ENCODE results near the gene SELENOI. TPM values are rescaled to one million over a fixed set of nuclear protein-coding genes. Genes with fewer than 3 reads are reported as not detected.

Gene SELENOI
- total RNA-seq, 1 donor from 2014 or later: 51.9 TPM

DNA sequence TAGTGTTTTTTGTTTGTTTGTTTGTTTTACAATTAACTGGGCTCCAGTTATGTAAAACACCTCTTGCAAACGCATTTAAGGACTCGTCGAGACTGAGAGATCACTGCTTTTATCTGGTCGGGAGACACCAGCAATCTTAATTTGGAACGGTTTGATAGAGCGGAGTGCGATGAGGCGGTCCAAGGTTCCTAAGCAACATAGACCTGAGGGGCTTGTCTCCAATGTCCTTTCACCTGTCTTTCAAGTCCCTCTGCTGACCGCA is 729 bp upstream of the SELENOI start:
- Histone ChIP-seq H3K9ac (ENCODE audit: low read length) (peak overlapping the region; percentile 95), H2AFZ (ENCODE audit: low read depth, low read length) (peak overlapping the region; percentile 75), H3K4me3 (ENCODE audit: insufficient read depth, low read depth, low read length) (peak overlapping the region; percentile 90), H3K4me2 (ENCODE audit: low read length) (peak overlapping the region; percentile 89), H3K4me1 (ENCODE audit: insufficient read depth, low read length) (peaks cover 15% of the 10 kb centered on the region), H3K27me3 (ENCODE audit: insufficient read depth, low read length) (no peaks in the 10 kb centered on the region), H3K9me3 (ENCODE audit: insufficient read depth, low read depth, low read length) (no peaks in the 10 kb centered on the region), H3K79me2 (ENCODE audit: insufficient read depth, low read length) (peaks cover 54% of the 10 kb centered on the region), H3K27ac (ENCODE audit: low read depth, low read length) (peak overlapping the region; percentile 93), H3K36me3 (ENCODE audit: insufficient read depth, low read length) (no peaks in the 10 kb centered on the region), H4K20me1 (ENCODE audit: insufficient read depth, low read length) (peaks cover 14% of the 10 kb centered on the region)
- H3K4me3 Mint-ChIP-seq (ENCODE audit: unreplicated experiment): peak overlapping the region; percentile 97
- H3K4me1 Mint-ChIP-seq (ENCODE audit: low read depth, unreplicated experiment): peaks cover 17% of the 10 kb centered on the region
- no peak for FAIRE-seq
- no peaks in the 10 kb centered on the region for H3K27me3 Mint-ChIP-seq (ENCODE audit: low read depth, unreplicated experiment)
- TF ChIP-seq EZH2 (IDR thresholded peaks at IDR 0.05; ENCODE audit: insufficient read depth, low read length) (no peak), CTCF (IDR thresholded peaks at IDR 0.05; ENCODE audit: insufficient read depth, low read depth, low read length) (no peak)
- no peak for DNase-seq (ENCODE audit: low read depth)
- peak overlapping the region; percentile 98 for H3K27ac Mint-ChIP-seq (ENCODE audit: unreplicated experiment)
- H3K9me3 Mint-ChIP-seq (ENCODE audit: unreplicated experiment): no peaks in the 10 kb centered on the region
- H3K36me3 Mint-ChIP-seq (ENCODE audit: low read depth, unreplicated experiment): no peaks in the 10 kb centered on the region

DNA sequence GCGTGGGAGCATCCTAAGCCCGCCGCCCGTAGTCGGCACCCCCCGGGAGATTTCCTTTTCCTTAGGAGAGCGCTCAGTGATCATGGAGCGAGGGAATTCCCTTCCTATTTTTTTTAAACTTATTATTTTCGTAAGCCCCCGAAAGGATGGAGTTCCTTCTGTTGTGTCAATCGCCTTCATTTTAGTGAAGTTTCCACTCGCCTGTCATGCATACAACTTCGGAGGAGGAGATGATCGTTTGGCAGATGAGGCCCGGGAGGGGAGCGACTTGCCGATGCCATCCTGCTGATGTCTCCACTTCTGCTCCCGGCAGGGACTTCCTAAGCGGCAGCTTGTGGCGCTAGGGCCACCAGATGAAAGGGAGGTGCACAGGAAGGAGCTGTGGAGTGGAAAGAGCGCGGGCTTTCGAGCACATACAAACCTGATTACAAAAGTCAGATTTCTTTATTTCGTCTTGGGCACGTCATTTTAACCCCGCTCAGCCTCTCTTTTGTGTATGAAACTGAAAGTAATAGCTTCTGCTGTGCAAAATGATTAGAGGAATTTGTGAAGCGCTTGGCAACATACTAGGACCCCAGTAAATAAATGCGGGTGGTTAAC is 611 bp downstream of the SELENOI start, which contains the start of gene ADGRF3:
TSS of gene ADGRF3 (minus strand) at position 336 of the 600 bp plus-strand sequence. CDS start 555 bp downstream, outside the sequence.
- Mint-ChIP-seq H3K27ac (ENCODE audit: unreplicated experiment) (peak within 1 kb of the TSS; percentile 98), H3K9me3 (ENCODE audit: unreplicated experiment) (no peaks in the 10 kb centered on the region), H3K36me3 (ENCODE audit: low read depth, unreplicated experiment) (peaks cover 3% of the 10 kb centered on the region), H3K4me1 (ENCODE audit: low read depth, unreplicated experiment) (peaks cover 14% of the 10 kb centered on the region), H3K27me3 (ENCODE audit: low read depth, unreplicated experiment) (no peaks in the 10 kb centered on the region), H3K4me3 (ENCODE audit: unreplicated experiment) (peak within 1 kb of the TSS; percentile 97)
- Histone ChIP-seq H3K36me3 (ENCODE audit: insufficient read depth, low read length) (no peaks in the 10 kb centered on the region), H3K4me2 (ENCODE audit: low read length) (peak within 1 kb of the TSS; percentile 92), H3K9ac (ENCODE audit: low read length) (peak within 1 kb of the TSS; percentile 95), H2AFZ (ENCODE audit: low read depth, low read length) (peak within 1 kb of the TSS; percentile 76), H3K4me1 (ENCODE audit: insufficient read depth, low read length) (peaks cover 15% of the 10 kb centered on the region), H3K4me3 (ENCODE audit: insufficient read depth, low read depth, low read length) (peak within 1 kb of the TSS; percentile 90), H3K79me2 (ENCODE audit: insufficient read depth, low read length) (peaks cover 67% of the 10 kb centered on the region), H4K20me1 (ENCODE audit: insufficient read depth, low read length) (peaks cover 17% of the 10 kb centered on the region), H3K27me3 (ENCODE audit: insufficient read depth, low read length) (no peaks in the 10 kb centered on the region), H3K27ac (ENCODE audit: low read depth, low read length) (peak within 1 kb of the TSS; percentile 93), H3K9me3 (ENCODE audit: insufficient read depth, low read depth, low read length) (no peaks in the 10 kb centered on the region)
- TF ChIP-seq CTCF (IDR thresholded peaks at IDR 0.05; ENCODE audit: insufficient read depth, low read depth, low read length): no peak
- no peak for TF ChIP-seq EZH2 (IDR thresholded peaks at IDR 0.05; ENCODE audit: insufficient read depth, low read length)
- peak; percentile 8 for DNase-seq (ENCODE audit: low read depth)
- FAIRE-seq: no peak

DNA sequence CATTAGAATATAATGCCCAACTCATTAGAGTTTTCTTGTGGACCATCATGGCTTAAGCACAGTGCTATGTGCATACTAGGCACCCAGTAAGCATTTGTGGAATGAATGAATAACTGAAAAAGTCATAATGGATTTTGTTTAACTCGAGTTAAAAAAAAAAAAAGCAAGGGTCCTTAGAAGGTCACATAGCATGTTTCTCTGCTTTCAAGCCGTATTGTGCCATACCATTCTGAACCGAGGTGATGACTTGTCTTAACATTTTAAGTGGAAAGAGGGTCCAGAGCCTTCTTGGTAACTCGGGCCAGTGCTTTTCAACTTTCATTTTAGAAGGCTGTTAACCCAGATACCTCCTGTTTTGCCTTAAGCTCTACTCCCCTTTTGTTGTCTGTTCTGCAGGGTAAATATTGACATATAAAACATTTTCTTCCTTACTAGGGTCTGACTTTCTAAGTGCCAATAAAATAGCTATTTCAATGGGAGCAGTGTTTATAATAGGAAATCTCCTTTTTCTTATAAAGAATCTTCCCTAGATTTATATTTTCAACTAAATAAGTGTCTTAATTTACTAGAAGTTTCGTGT is 1.4 kb downstream of the SELENOI start:
- Mint-ChIP-seq H3K4me3 (ENCODE audit: unreplicated experiment) (peak overlapping the region; percentile 97), H3K36me3 (ENCODE audit: low read depth, unreplicated experiment) (peaks cover 3% of the 10 kb centered on the region), H3K4me1 (ENCODE audit: low read depth, unreplicated experiment) (peaks cover 14% of the 10 kb centered on the region), H3K9me3 (ENCODE audit: unreplicated experiment) (no peaks in the 10 kb centered on the region), H3K27ac (ENCODE audit: unreplicated experiment) (peak overlapping the region; percentile 22), H3K27me3 (ENCODE audit: low read depth, unreplicated experiment) (no peaks in the 10 kb centered on the region)
- H2AFZ ChIP-seq (ENCODE audit: low read depth, low read length): peak overlapping the region; percentile 76
- TF ChIP-seq EZH2 (IDR thresholded peaks at IDR 0.05; ENCODE audit: insufficient read depth, low read length): no peak
- no peak for TF ChIP-seq CTCF (IDR thresholded peaks at IDR 0.05; ENCODE audit: insufficient read depth, low read depth, low read length)
- H3K27ac ChIP-seq (ENCODE audit: low read depth, low read length): peak overlapping the region; percentile 80
- peaks cover 15% of the 10 kb centered on the region for H3K4me1 ChIP-seq (ENCODE audit: insufficient read depth, low read length)
- H3K27me3 ChIP-seq (ENCODE audit: insufficient read depth, low read length): no peaks in the 10 kb centered on the region
- peaks cover 75% of the 10 kb centered on the region for H3K79me2 ChIP-seq (ENCODE audit: insufficient read depth, low read length)
- H3K9ac ChIP-seq (ENCODE audit: low read length): peak overlapping the region; percentile 84
- no peaks in the 10 kb centered on the region for H3K9me3 ChIP-seq (ENCODE audit: insufficient read depth, low read depth, low read length)
- H4K20me1 ChIP-seq (ENCODE audit: insufficient read depth, low read length): peaks cover 24% of the 10 kb centered on the region
- DNase-seq (ENCODE audit: low read depth) (peak; percentile 39), FAIRE-seq (no peak)
- H3K4me3 ChIP-seq (ENCODE audit: insufficient read depth, low read depth, low read length): peak overlapping the region; percentile 90
- H3K4me2 ChIP-seq (ENCODE audit: low read length): peak overlapping the region; percentile 92
- no peaks in the 10 kb centered on the region for H3K36me3 ChIP-seq (ENCODE audit: insufficient read depth, low read length)
